NK-92 (cell line): ENCODE measurements around the gene DSC2.
"Not testable (repeated sequence)": the region's sequence is repeated elsewhere in the genome, so short reads cannot be mapped to it uniquely, and the experiment has no call there.

ENCODE experiments used
- DNase-seq: peaks from one replicate; lab custom pipeline; 2025; ENCODE audit not compliant: unreplicated experiment; lab: John Stamatoyannopoulos, UW

Gene DSC2

GRCh38 chr18:31045599-31045998, 56.6 kb downstream of the DSC2 start:
- no peak for DNase-seq

GRCh38 chr18:31044926-31045325, 57.3 kb downstream of the DSC2 start:
- no peak for DNase-seq

GRCh38 chr18:31043709-31044108, 58.5 kb downstream of the DSC2 start:
- no peak for DNase-seq

- no peak for DNase-seq
Observed at GRCh38 chr18:31042406-31043181, 59.6 kb downstream of the DSC2 start, which contains the start of gene DSC3. Gene DSC3 (minus strand): TSS chr18:31042742. CDS start chr18:31042660, 82 bp downstream.

GRCh38 chr18:31042084-31042405, 60.2 kb downstream of the DSC2 start:
- no peak for DNase-seq

GRCh38 chr18:31041271-31042083, 60.7 kb downstream of the DSC2 start:
- DNase-seq, result no peak

- no peak for DNase-seq
Observed at GRCh38 chr18:31040686-31041270, 61.4 kb downstream of the DSC2 start.

- no peak for DNase-seq
Observed at GRCh38 chr18:31039426-31039825, 62.8 kb downstream of the DSC2 start.

- not testable (repeated sequence) for DNase-seq
Observed at GRCh38 chr18:31037686-31038085, 64.5 kb downstream of the DSC2 start.

GRCh38 chr18:31034541-31034940, 67.7 kb downstream of the DSC2 start:
- DNase-seq, result no peak

GRCh38 chr18:31030574-31031278, 71.5 kb downstream of the DSC2 start:
- DNase-seq, result no peak

- DNase-seq, result no peak
Observed at GRCh38 chr18:31015715-31016434, 86.3 kb downstream of the DSC2 start.

- DNase-seq, result not testable (repeated sequence)
Observed at GRCh38 chr18:31011455-31011854, 90.8 kb downstream of the DSC2 start.

GRCh38 chr18:31010601-31011000, 91.6 kb downstream of the DSC2 start:
- DNase-seq, result no peak
